Activated B cell treated with CpG ODN at 0.5 μM for 24 hours (primary cell): ENCODE results near the gene PTPRD. TPM values are rescaled to one million over a fixed set of nuclear protein-coding genes. Genes with fewer than 3 reads are reported as not detected.

ENCODE experiments used
- ATAC-seq: fragments of 200-7000 bp; cut with Tn5 transposase; one replicate; pipeline ENCODE4 v1.10.0; 2021; ENCODE audit warnings: low read depth, mild to moderate bottlenecking, moderate library complexity
- CTCF ChIA-PET: fragments of 350-600 bp; sonication (Branson Sonifier 250); formaldehyde crosslinking; loops from one replicate; lab custom pipeline; 2021; ENCODE audit warnings: antibody characterized with exemption; lab: Charles Lee
- POLR2A ChIA-PET: fragments of 350-600 bp; sonication (Branson Sonifier 250); formaldehyde crosslinking; loops from one replicate; lab custom pipeline; 2021; ENCODE audit warnings: antibody characterized with exemption; lab: Charles Lee
- DNase-seq: peaks from one replicate; pipeline ENCODE4 v3.0.0; 2022
- H3K27ac Mint-ChIP-seq: one replicate; pipeline ENCODE4 v1.8.0; 2020; ENCODE audit warnings: mixed read lengths
- H3K27me3 Mint-ChIP-seq: one replicate; pipeline ENCODE4 v1.8.0; 2021; ENCODE audit warnings: mixed read lengths
- H3K36me3 Mint-ChIP-seq: one replicate; pipeline ENCODE4 v1.8.0; 2021; ENCODE audit warnings: low read depth, mixed read lengths
- H3K4me1 Mint-ChIP-seq: one replicate; pipeline ENCODE4 v1.8.0; 2021; ENCODE audit warnings: mixed read lengths
- H3K4me3 Mint-ChIP-seq: one replicate; pipeline ENCODE4 v1.8.0; 2020; ENCODE audit warnings: mild to moderate bottlenecking, mixed read lengths
- H3K9me3 Mint-ChIP-seq: one replicate; pipeline ENCODE4 v1.8.0; 2020; ENCODE audit warnings: mixed read lengths
- intact Hi-C: fragments of 100-400 bp; cut with micrococcal nuclease; formaldehyde crosslinking; loops from one replicate; pipeline ENCODE4 v1.15.1; 2024
- total RNA-seq: library from RNA; stranded (reverse); gene quantifications from 2 replicates; pipeline ENCODE4 v1.2.3, GENCODE V29; 2022
- TF ChIP-seq, protein P1 (sequence below): fragments of 200-600 bp; IDR thresholded peaks from one replicate; pipeline ENCODE4 v1.8.0; 2022; ENCODE audit warnings: antibody characterized with exemption, mild to moderate bottlenecking

The PTPRD gene
- total RNA-seq, 1 donor from 2014 or later, result 0.04 TPM

DNA sequence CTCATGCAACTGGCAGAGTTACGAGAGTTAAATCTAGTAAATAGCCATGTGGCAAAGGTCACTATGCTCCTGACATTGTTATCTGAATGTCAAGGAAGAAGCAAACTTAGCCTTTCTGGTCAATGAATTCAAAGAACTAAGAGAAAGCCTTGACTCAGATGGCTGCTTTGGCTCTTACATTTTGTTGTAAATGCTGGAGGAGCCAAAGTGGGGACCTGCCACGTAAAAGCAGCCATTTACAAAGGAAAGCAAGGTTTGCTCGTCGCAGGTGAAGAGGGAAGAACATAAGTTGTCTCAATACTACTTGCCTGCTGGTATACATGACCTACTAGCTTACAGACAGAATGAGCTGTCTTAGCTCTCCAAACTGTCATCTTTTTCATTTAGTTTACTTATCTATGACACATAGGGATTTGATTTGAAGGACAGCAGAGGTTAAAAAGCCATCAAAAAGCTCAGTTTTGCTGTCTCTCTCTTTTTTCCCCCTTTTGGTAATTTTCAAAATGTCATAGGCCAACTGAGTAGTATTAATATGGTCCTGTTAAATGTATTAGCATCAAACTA lies 1760.4 kb downstream of the PTPRD start:
- intact Hi-C loops, result no loop called here
- no peaks in the 10 kb centered on the region for H3K36me3 Mint-ChIP-seq
- H3K4me3 Mint-ChIP-seq, result no peak overlapping the region
- no peak for ATAC-seq
- TF ChIP-seq, protein P1, sequence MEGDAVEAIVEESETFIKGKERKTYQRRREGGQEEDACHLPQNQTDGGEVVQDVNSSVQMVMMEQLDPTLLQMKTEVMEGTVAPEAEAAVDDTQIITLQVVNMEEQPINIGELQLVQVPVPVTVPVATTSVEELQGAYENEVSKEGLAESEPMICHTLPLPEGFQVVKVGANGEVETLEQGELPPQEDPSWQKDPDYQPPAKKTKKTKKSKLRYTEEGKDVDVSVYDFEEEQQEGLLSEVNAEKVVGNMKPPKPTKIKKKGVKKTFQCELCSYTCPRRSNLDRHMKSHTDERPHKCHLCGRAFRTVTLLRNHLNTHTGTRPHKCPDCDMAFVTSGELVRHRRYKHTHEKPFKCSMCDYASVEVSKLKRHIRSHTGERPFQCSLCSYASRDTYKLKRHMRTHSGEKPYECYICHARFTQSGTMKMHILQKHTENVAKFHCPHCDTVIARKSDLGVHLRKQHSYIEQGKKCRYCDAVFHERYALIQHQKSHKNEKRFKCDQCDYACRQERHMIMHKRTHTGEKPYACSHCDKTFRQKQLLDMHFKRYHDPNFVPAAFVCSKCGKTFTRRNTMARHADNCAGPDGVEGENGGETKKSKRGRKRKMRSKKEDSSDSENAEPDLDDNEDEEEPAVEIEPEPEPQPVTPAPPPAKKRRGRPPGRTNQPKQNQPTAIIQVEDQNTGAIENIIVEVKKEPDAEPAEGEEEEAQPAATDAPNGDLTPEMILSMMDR, result no peak
- no peak overlapping the region for H3K27ac Mint-ChIP-seq
- ChIA-PET CTCF (no interaction called here), POLR2A (no interaction called here)
- no peaks in the 10 kb centered on the region for H3K9me3 Mint-ChIP-seq
- H3K27me3 Mint-ChIP-seq, result peaks cover 20% of the 10 kb centered on the region
- peaks cover 8% of the 10 kb centered on the region for H3K4me1 Mint-ChIP-seq
- no peak for DNase-seq

DNA sequence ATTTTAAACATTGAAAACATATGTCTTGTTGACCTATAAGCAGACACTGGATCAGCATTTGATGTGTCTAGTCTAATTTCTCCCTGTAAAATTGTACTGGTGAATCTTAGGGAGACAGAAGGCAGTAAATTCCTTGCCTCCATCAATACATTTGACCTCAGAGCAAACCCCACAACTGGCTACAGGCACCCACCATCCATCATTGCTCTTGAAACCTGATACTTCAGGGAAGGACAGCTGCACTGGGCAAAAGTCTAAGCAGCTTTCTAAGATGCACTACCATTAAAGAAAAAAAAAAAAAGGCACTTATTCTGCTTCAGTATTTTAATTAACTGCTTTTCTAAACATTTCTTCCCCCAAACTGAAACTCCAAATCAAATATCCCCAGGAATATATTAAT lies 1761.9 kb downstream of the PTPRD start:
- ChIA-PET CTCF (interaction anchor here (0.8 kb wide), 1 partner anchor 11 kb away, joined by 4 read pairs; no protein-coding TSS in a partner anchor), POLR2A (no interaction called here)
- peaks cover 10% of the 10 kb centered on the region for H3K27me3 Mint-ChIP-seq
- H3K27ac Mint-ChIP-seq, result no peak overlapping the region
- no peaks in the 10 kb centered on the region for H3K4me1 Mint-ChIP-seq
- TF ChIP-seq, protein P1, result no peak
- no peak for ATAC-seq
- no peaks in the 10 kb centered on the region for H3K36me3 Mint-ChIP-seq
- intact Hi-C loops, result no loop called here
- no peak overlapping the region for H3K4me3 Mint-ChIP-seq
- H3K9me3 Mint-ChIP-seq, result no peaks in the 10 kb centered on the region
- DNase-seq, result no peak

DNA sequence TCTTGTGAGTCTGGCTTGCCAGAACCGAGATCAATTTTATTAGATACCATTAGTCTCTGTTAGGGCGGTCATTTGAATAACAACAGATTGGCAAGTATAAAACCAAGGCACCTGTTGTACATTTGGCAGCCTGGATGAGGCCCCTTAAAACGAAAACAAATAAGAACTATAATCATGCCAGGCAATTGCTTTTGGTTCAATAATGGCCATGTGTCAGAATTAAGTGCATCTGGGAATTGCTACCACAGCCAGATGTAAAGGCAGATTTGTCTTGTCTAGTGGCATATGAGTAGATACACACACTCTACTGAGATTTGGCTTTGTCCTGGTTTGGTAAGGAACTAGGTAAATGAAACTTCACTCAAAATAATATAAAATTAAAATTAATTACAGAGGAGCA lies 1767.0 kb downstream of the PTPRD start:
- intact Hi-C loops, result no loop called here
- no peak overlapping the region for H3K27ac Mint-ChIP-seq
- H3K4me3 Mint-ChIP-seq, result no peak overlapping the region
- H3K9me3 Mint-ChIP-seq, result no peaks in the 10 kb centered on the region
- ATAC-seq (no peak), DNase-seq (no peak)
- H3K4me1 Mint-ChIP-seq, result no peaks in the 10 kb centered on the region
- ChIA-PET POLR2A (no interaction called here), CTCF (no interaction called here)
- TF ChIP-seq, protein P1, result no peak
- H3K27me3 Mint-ChIP-seq, result no peaks in the 10 kb centered on the region
- no peaks in the 10 kb centered on the region for H3K36me3 Mint-ChIP-seq

DNA sequence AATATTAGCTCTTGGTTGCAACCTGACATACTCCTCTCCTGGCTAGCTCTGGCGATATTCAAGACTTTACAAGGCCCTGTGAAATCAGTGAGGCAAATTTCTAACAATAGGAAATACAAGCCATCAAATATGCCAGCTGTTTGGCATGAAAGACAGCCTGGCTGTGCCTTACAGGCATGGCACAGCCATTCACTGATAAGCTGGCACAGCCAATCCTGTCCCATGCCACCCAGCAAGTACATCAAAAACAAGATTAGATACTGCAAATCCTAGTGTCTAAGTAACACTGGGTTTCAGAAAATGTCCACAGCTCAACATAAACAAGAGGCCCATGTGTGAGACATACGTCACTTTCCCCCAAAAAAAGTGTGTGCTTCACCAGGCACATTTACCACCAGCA lies 1767.4 kb downstream of the PTPRD start:
- Mint-ChIP-seq H3K4me1 (no peaks in the 10 kb centered on the region), H3K36me3 (no peaks in the 10 kb centered on the region), H3K4me3 (no peak overlapping the region), H3K27ac (no peak overlapping the region), H3K9me3 (no peaks in the 10 kb centered on the region), H3K27me3 (no peaks in the 10 kb centered on the region)
- ATAC-seq, result no peak
- POLR2A ChIA-PET, result no interaction called here
- CTCF ChIA-PET, result no interaction called here
- TF ChIP-seq, protein P1, result no peak
- DNase-seq, result no peak
- intact Hi-C loops, result no loop called here

DNA sequence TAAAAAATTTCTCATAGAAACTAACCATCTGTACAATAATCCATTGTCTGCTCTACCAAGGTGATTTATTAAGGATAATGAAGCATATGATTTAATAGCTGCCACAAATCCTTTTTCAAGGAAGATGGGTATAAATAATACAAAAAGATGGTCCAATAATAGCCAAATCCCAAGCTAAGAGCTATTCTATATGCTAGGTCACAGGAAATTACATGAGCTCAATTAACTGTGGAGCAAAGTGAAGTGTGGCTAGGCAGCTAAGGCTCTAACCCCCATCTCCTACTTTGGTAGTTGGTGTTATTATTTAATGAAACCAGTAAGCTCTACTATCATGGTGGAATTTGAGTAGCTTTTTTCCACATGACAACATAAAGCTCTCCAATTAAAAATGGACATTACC lies 1768.3 kb downstream of the PTPRD start:
- no peaks in the 10 kb centered on the region for H3K36me3 Mint-ChIP-seq
- no peaks in the 10 kb centered on the region for H3K27me3 Mint-ChIP-seq
- CTCF ChIA-PET, result no interaction called here
- no peaks in the 10 kb centered on the region for H3K4me1 Mint-ChIP-seq
- DNase-seq (no peak), ATAC-seq (no peak)
- POLR2A ChIA-PET, result no interaction called here
- TF ChIP-seq, protein P1, result no peak
- H3K9me3 Mint-ChIP-seq, result no peaks in the 10 kb centered on the region
- no peak overlapping the region for H3K27ac Mint-ChIP-seq
- intact Hi-C loops, result no loop called here
- H3K4me3 Mint-ChIP-seq, result no peak overlapping the region
